GM21447 (cell line): ENCODE data around the gene NHLH2.

Experiments
- ATAC-seq: cut with Tn5 transposase; IDR thresholded peaks from one replicate; pipeline ENCODE4 v1.9.1; 2021; ENCODE audit not compliant: unreplicated experiment

The NHLH2 gene

GRCh38 chr1:115840605-115841460, at the start of gene NHLH2:
TSS of gene NHLH2 (minus strand) at chr1:115841126. CDS start at chr1:115838372, 2,754 bp downstream.
- no peak for ATAC-seq

GRCh38 chr1:115890580-115890979, 49.7 kb upstream of the NHLH2 start:
- ATAC-seq = no peak

- ATAC-seq = no peak
Observed at GRCh38 chr1:115888976-115889375, 48.0 kb upstream of the NHLH2 start.

- no peak for ATAC-seq
Observed at GRCh38 chr1:115882913-115883902, 42.3 kb upstream of the NHLH2 start.

- ATAC-seq = no peak
Observed at GRCh38 chr1:115880981-115881672, 40.2 kb upstream of the NHLH2 start.

- no peak for ATAC-seq
Observed at GRCh38 chr1:115879977-115880376, 39.1 kb upstream of the NHLH2 start.

- ATAC-seq = no peak
Observed at GRCh38 chr1:115877511-115877910, 36.6 kb upstream of the NHLH2 start.

GRCh38 chr1:115874904-115875303, 34.0 kb upstream of the NHLH2 start:
- ATAC-seq = no peak

- no peak for ATAC-seq
Observed at GRCh38 chr1:115874497-115874896, 33.6 kb upstream of the NHLH2 start.

- no peak for ATAC-seq
Observed at GRCh38 chr1:115873184-115873583, 32.3 kb upstream of the NHLH2 start.

- ATAC-seq = no peak
Observed at GRCh38 chr1:115869064-115869463, 28.1 kb upstream of the NHLH2 start.

- no peak for ATAC-seq
Observed at GRCh38 chr1:115867216-115867615, 26.3 kb upstream of the NHLH2 start.

- no peak for ATAC-seq
Observed at GRCh38 chr1:115865704-115866380, 24.9 kb upstream of the NHLH2 start.

GRCh38 chr1:115862403-115862802, 21.5 kb upstream of the NHLH2 start:
- no peak for ATAC-seq

GRCh38 chr1:115854005-115854404, 13.1 kb upstream of the NHLH2 start:
- ATAC-seq = no peak

- ATAC-seq = no peak
Observed at GRCh38 chr1:115850937-115851336, 10.0 kb upstream of the NHLH2 start.

- no peak for ATAC-seq
Observed at GRCh38 chr1:115847787-115848186, 6.9 kb upstream of the NHLH2 start.

- no peak for ATAC-seq
Observed at GRCh38 chr1:115842948-115843347, 2.0 kb upstream of the NHLH2 start.

- ATAC-seq = no peak
Observed at GRCh38 chr1:115839679-115840237, 1.2 kb downstream of the NHLH2 start.

GRCh38 chr1:115839029-115839678, 1.8 kb downstream of the NHLH2 start:
- no peak for ATAC-seq
